ENCODE results near the gene MEGF10. TPM values are rescaled to one million over a fixed set of nuclear protein-coding genes. Genes with fewer than 3 reads are reported as not detected.

MEGF10 gene
- total and polyA plus RNA-seq, 10 of the 15 experiments (the other 5 are each of a cell fraction or from before 2014, with no cell fraction given): 0.03 to 0.21 (median 0.05) TPM; not detected in 5

GRCh38 chr5:127320032-127320965 lies 29.7 kb downstream of the MEGF10 start (continued):
- TF ChIP-seq, protein P1, sequence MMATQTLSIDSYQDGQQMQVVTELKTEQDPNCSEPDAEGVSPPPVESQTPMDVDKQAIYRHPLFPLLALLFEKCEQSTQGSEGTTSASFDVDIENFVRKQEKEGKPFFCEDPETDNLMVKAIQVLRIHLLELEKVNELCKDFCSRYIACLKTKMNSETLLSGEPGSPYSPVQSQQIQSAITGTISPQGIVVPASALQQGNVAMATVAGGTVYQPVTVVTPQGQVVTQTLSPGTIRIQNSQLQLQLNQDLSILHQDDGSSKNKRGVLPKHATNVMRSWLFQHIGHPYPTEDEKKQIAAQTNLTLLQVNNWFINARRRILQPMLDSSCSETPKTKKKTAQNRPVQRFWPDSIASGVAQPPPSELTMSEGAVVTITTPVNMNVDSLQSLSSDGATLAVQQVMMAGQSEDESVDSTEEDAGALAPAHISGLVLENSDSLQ (IDR thresholded peaks at IDR 0.05): 0 out of 2 replicates have a peak, but pooled peaks have one; percentile 44
- TF ChIP-seq EGR1 (IDR thresholded peaks at IDR 0.05; ENCODE audit: borderline replicate concordance in 1 of 2, low read depth in 2 of 2, low read length in 2 of 2) (no peak), HCFC1 (IDR thresholded peaks at IDR 0.05; ENCODE audit: low read length) (no peak), CREB1 (IDR thresholded peaks at IDR 0.05; ENCODE audit: low read depth) (no peak), GATAD2B (conservative IDR thresholded peaks at IDR 0.05; ENCODE audit: low read depth) (no peak), NFYB (IDR thresholded peaks at IDR 0.05; ENCODE audit: insufficient read depth, low read depth, low read length) (peak; percentile 86), CHD1 (IDR thresholded peaks at IDR 0.05; ENCODE audit: low read depth, low read length) (no peak), BMI1 (IDR thresholded peaks at IDR 0.05; ENCODE audit: borderline replicate concordance) (no peak), EP300 (IDR thresholded peaks at IDR 0.05; ENCODE audit: borderline replicate concordance in 1 of 2, control insufficient read depth in 1 of 2, low read depth in 2 of 2, low read length in 2 of 2) (peak in 1 of 2 experiments; percentile 39; a peak in 1 of 4 replicates), TAF1 (IDR thresholded peaks at IDR 0.05; ENCODE audit: borderline replicate concordance, low read depth, low read length) (no peak), E2F8 (IDR thresholded peaks at IDR 0.05; ENCODE audit: low read depth, partially characterized antibody) (no peak), POLR2AphosphoS2 (IDR thresholded peaks at IDR 0.05; ENCODE audit: low read depth, low read length) (no peak), SUZ12 (IDR thresholded peaks at IDR 0.05; ENCODE audit: unreplicated experiment) (no peak), HDAC6 (IDR thresholded peaks at IDR 0.05; ENCODE audit: unreplicated experiment) (no peak), CBX5 (IDR thresholded peaks at IDR 0.05; ENCODE audit: low read depth) (no peak), SIX5 (IDR thresholded peaks at IDR 0.05; ENCODE audit: low read depth, low read length, severe bottlenecking) (no peak), FOXM1 (IDR thresholded peaks at IDR 0.05; ENCODE audit: low read depth, low read length) (peak; percentile 28; the same call in 1 of the 2 replicates), SIN3A (IDR thresholded peaks at IDR 0.05; ENCODE audit: low read depth, low read length) (no peak), ZNF274 (IDR thresholded peaks at IDR 0.05; ENCODE audit: insufficient read depth, insufficient read length) (no peak), ETV6 (conservative IDR thresholded peaks at IDR 0.05 in 1 of 2, IDR thresholded peaks at IDR 0.05 in 1 of 2; ENCODE audit: borderline replicate concordance in 1 of 2, low read depth in 1 of 2) (peak in 1 of 2 experiments; percentile 51; a peak in 1 of 4 replicates), CTCF (IDR thresholded peaks at IDR 0.05 in 2 of 3, conservative IDR thresholded peaks at IDR 0.05 in 1 of 3; ENCODE audit: control insufficient read depth in 2 of 3, extremely low read depth in 1 of 3, insufficient read depth in 1 of 3, low read depth in 3 of 3, low read length in 3 of 3) (no peak), NBN (IDR thresholded peaks at IDR 0.05) (no peak)
- TF ChIP-seq, protein P2, sequence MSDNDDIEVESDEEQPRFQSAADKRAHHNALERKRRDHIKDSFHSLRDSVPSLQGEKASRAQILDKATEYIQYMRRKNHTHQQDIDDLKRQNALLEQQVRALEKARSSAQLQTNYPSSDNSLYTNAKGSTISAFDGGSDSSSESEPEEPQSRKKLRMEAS (IDR thresholded peaks at IDR 0.05; ENCODE audit: low read depth, low read length): no peak
